AG04450 (cell line): ENCODE data around the gene TNIK. TPM values are rescaled to one million over a fixed set of nuclear protein-coding genes. Genes with fewer than 3 reads are reported as not detected.
A peak's percentile ranks its signal among the peaks of the same experiment; 100 is the strongest.

Source experiments
- CTCF ChIA-PET: fragments of 300-600, 350-600 bp; formaldehyde crosslinking; extraction: SDS; loops from one replicate; lab custom pipeline; 2022; ENCODE audit warnings: antibody characterized with exemption, inconsistent platforms; lab: Charles Lee
- POLR2A ChIA-PET: fragments of 350-600 bp; formaldehyde crosslinking; extraction: SDS; loops from one replicate; lab custom pipeline; 2021; ENCODE audit warnings: antibody characterized with exemption, inconsistent platforms; lab: Yijun Ruan, JAX
- DNase-seq: peaks from one replicate; pipeline ENCODE4 v3.0.0-alpha.2; 2011; ENCODE audit warnings: low read depth, low spot score
- H3K27ac ChIP-seq: one replicate; pipeline ENCODE4 v1.5.1; 2012; ENCODE audit warnings: low read depth, low read length, control low read depth
- H3K27me3 ChIP-seq: one replicate; pipeline ENCODE4 v1.6.0; 2012; ENCODE audit warnings: low read length; ENCODE audit not compliant: control insufficient read depth, insufficient read depth
- H3K4me3 ChIP-seq: 2 replicates; pipeline ENCODE4 v1.5.1; 2011; ENCODE audit warnings: mild to moderate bottlenecking, low read depth, low read length, control low read depth
- H3K9me3 ChIP-seq: 2 replicates; pipeline ENCODE4 v1.5.1; 2012; ENCODE audit warnings: low read length; ENCODE audit not compliant: control insufficient read depth, insufficient read depth
- polyA plus RNA-seq: library from polyadenylated mRNA; depleted of rRNA; stranded (reverse); fragments of >200 nt; gene quantifications from 2 replicates; pipeline ENCODE4 v1.2.3, GENCODE V29; 2011
- TF ChIP-seq, protein P1 (sequence below): IDR thresholded peaks from 2 replicates; pipeline ENCODE4 v1.5.1; 2011; ENCODE audit warnings: low read depth, low read length, control low read depth, inconsistent platforms

TNIK gene
- polyA plus RNA-seq, 1 experiment: 9.0 TPM

DNA sequence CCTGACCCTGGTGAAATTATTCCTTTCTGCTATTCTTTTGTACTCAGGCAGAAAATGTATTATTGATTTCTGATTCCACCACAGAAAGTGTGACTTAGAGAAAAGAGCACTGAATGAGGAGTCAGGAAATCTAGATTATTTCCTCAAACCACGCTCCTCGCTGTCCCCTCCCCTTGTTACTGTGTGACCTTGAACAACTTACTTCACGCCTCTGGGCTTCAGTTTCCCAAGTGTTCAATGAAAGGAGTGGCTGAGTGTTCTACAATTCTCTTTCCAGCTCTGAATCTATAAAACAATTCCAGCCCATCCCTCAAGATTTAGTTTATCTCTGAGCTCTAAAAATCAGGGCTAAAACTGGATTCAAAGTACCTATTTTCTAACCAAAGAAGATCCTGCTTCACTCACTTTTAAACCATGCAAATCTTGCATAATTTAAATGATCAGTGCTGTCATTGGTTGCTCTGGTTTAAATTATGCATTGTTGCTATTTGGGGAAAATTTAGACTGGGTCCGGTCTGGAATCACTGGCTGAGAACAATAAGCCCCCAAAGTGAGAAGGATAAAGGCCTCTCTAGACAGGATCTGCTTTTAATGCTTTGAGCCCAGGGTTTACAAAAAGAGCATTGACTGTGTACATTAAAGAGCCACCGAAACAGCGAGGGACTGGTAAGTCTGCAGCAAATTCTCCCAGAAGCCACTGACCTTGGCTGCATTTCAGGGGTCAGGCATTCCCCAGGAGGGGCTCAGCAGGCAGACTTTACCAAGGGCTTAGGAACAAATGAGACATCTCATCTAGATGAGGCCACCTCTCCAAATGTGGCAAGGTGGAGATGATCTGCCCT is 3.2 kb downstream of the TNIK start:
- TF ChIP-seq, protein P1, sequence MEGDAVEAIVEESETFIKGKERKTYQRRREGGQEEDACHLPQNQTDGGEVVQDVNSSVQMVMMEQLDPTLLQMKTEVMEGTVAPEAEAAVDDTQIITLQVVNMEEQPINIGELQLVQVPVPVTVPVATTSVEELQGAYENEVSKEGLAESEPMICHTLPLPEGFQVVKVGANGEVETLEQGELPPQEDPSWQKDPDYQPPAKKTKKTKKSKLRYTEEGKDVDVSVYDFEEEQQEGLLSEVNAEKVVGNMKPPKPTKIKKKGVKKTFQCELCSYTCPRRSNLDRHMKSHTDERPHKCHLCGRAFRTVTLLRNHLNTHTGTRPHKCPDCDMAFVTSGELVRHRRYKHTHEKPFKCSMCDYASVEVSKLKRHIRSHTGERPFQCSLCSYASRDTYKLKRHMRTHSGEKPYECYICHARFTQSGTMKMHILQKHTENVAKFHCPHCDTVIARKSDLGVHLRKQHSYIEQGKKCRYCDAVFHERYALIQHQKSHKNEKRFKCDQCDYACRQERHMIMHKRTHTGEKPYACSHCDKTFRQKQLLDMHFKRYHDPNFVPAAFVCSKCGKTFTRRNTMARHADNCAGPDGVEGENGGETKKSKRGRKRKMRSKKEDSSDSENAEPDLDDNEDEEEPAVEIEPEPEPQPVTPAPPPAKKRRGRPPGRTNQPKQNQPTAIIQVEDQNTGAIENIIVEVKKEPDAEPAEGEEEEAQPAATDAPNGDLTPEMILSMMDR: no peak
- no peak for DNase-seq
- no peak overlapping the region for H3K27ac ChIP-seq
- H3K4me3 ChIP-seq: no peak overlapping the region
- POLR2A ChIA-PET: no interaction called here
- CTCF ChIA-PET: no interaction called here
- H3K9me3 ChIP-seq: no peaks in the 10 kb centered on the region; the same call in 1 of the 2 replicates
- H3K27me3 ChIP-seq: no peaks in the 10 kb centered on the region

DNA sequence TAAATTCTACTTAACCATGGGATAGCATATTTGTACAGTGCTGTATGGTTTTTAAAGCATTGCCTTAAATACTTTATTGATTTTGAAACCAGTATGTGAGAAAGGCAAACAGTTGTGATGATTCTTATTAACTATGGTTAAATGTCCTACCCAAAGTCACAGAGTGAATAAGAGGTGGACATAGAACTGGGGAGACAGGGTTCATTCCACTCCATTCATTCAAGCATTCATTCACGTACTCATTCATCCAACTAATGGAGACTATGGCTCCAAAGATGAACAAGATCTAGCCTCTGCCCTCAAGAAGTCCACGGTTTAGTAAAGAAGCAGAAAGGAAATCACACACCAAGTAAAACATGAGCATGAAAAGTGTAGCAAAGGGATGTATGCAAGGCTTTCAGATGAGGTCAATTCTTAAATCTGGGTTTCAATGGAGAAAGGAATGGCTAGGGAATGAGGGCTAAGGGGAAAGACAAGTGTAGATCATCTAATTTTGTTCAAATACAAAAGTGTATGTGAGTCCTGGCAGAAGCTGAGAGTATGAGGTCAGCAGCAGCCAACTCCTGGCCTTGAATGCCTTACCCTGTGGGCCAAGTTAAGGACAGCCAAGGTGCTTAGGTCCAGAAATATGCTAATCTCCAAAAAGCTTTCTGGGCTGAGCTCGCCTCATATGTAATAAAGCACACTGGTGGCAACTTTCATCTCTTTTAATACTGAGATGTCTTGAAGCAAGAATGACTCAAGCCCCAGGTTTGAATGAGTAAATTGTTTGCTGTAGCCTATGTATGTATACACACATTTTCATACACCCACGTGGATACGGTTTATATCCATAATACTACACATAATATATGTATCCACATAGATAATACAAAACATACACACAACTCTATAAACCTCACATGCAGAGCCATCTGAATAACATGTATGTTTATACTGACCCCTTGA is 4.3 kb downstream of the TNIK start:
- DNase-seq: no peak
- TF ChIP-seq, protein P1: no peak
- H3K27me3 ChIP-seq: no peaks in the 10 kb centered on the region
- H3K4me3 ChIP-seq: no peak overlapping the region
- H3K27ac ChIP-seq: no peak overlapping the region
- no peaks in the 10 kb centered on the region; the same call in 1 of the 2 replicates for H3K9me3 ChIP-seq
- ChIA-PET CTCF (no interaction called here), POLR2A (no interaction called here)

DNA sequence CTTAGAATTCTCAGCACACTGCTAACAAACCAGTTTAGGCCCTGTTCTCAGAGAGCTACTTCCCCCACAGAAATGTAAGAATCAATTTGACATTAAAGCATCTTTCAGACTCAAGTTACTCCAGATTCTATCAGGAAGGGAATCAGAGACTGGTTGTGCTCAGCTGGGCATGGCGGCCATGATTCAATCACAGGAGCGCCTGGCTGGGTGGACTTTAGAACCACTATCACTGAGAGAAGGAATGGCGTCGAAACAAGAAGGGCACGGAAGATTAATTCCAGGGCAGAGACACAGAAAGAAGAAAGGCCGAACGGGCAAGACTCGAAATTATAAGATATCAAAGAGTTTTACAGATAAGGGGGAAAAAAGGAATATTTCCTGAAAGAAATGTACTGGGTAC is 6.2 kb downstream of the TNIK start:
- H3K9me3 ChIP-seq: no peaks in the 10 kb centered on the region
- H3K27ac ChIP-seq: no peak overlapping the region
- ChIA-PET POLR2A (no interaction called here), CTCF (no interaction called here)
- H3K4me3 ChIP-seq: no peak overlapping the region
- TF ChIP-seq, protein P1: no peak
- no peak for DNase-seq
- H3K27me3 ChIP-seq: no peaks in the 10 kb centered on the region

GRCh38 chr3:171453180-171453886 is 6.9 kb downstream of the TNIK start:
- TF ChIP-seq, protein P1: peak; percentile 36
- DNase-seq: no peak
- Histone ChIP-seq H3K9me3 (no peaks in the 10 kb centered on the region), H3K27ac (no peak overlapping the region), H3K4me3 (no peak overlapping the region), H3K27me3 (no peaks in the 10 kb centered on the region)
- CTCF ChIA-PET: no interaction called here
- POLR2A ChIA-PET: no interaction called here
